Epidermal melanocyte (primary cell): ENCODE data around the gene ZNF846.
A peak's percentile ranks its signal among the peaks of the same experiment; 100 is the strongest.
"Not testable (repeated sequence)": the region's sequence is repeated elsewhere in the genome, so short reads cannot be mapped to it uniquely, and the experiment has no call there.

Source experiments
- DNase-seq: peaks from one replicate; pipeline ENCODE4 v3.0.0; 2011; ENCODE audit warnings: low spot score; ENCODE audit not compliant: insufficient read length

Gene ZNF846

GRCh38 chr19:9785367-9786331 is 17.1 kb upstream of the ZNF846 start:
- peak; percentile 79 for DNase-seq

- not testable (repeated sequence) for DNase-seq
Measured at GRCh38 chr19:9784163-9784496, 15.6 kb upstream of the ZNF846 start.

- no peak for DNase-seq
Measured at GRCh38 chr19:9782338-9782737, 13.8 kb upstream of the ZNF846 start.

GRCh38 chr19:9757544-9758501 is 10.7 kb downstream of the ZNF846 start:
- no peak for DNase-seq

- no peak for DNase-seq
Measured at GRCh38 chr19:9752701-9753443, 15.7 kb downstream of the ZNF846 start.

GRCh38 chr19:9751446-9751845 is 17.1 kb downstream of the ZNF846 start:
- DNase-seq: no peak

- no peak for DNase-seq
Measured at GRCh38 chr19:9741476-9742171, 26.9 kb downstream of the ZNF846 start.

- no peak for DNase-seq
Measured at GRCh38 chr19:9735986-9736385, 32.6 kb downstream of the ZNF846 start.

- not testable (repeated sequence) for DNase-seq
Measured at GRCh38 chr19:9730056-9730455, 38.5 kb downstream of the ZNF846 start.

GRCh38 chr19:9729162-9729561 is 39.4 kb downstream of the ZNF846 start:
- DNase-seq: no peak

- DNase-seq: no peak
Measured at GRCh38 chr19:9727644-9728043, 40.9 kb downstream of the ZNF846 start.

- not testable (repeated sequence) for DNase-seq
Measured at GRCh38 chr19:9725508-9726201, 42.9 kb downstream of the ZNF846 start.

- DNase-seq: no peak
Measured at GRCh38 chr19:9724157-9724556, 44.4 kb downstream of the ZNF846 start.

- no peak for DNase-seq
Measured at GRCh38 chr19:9721861-9722260, 46.7 kb downstream of the ZNF846 start.

- DNase-seq: no peak
Measured at GRCh38 chr19:9720541-9720940, 48.0 kb downstream of the ZNF846 start.

GRCh38 chr19:9711815-9712214 is 56.7 kb downstream of the ZNF846 start:
- no peak for DNase-seq

GRCh38 chr19:9709305-9709704 is 59.2 kb downstream of the ZNF846 start:
- DNase-seq: no peak

GRCh38 chr19:9705836-9706235 is 62.7 kb downstream of the ZNF846 start:
- no peak for DNase-seq

GRCh38 chr19:9702186-9702585 is 66.4 kb downstream of the ZNF846 start:
- DNase-seq: no peak
